ENCODE data around the gene NSMCE3.

Gene NSMCE3

GRCh38 chr15:29222129-29222853 lies 47.3 kb downstream of the NSMCE3 start:
- no peak for DNase-seq (ENCODE audit: low read depth)

DNA sequence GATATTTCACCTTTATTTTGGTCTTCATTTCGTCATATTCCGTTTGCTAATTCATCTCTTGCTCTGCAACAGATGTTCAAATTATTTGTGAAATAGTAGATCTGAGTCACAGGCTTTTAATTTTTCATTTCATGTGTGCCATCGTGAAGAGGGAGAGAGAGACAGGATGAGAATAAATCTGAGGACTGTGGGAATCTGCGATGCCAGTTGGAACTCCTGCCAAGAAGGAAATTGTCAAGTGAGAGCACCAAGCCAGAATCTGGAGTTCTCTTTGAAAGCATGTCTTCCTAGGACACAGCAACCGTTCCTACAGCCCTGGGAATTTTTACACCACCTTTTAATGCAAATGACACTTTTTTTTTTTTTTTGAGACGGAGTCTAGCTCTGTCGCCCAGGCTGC lies 48.8 kb downstream of the NSMCE3 start:
- no peak for DNase-seq (ENCODE audit: low read depth)

- no peak for DNase-seq (ENCODE audit: low read depth)
Observed at GRCh38 chr15:29216955-29217354, 52.7 kb downstream of the NSMCE3 start.

All from stimulated activated CD8-positive, alpha-beta memory T cell treated with anti-CD3 and anti-CD28 coated beads, Interleukin-4, amount 100 ng/mL, for 24 hours (primary cell).